ENCODE data around the gene TMEM121B.

The TMEM121B gene

GRCh38 chr22:17143101-17143500 lies 21.9 kb upstream of the TMEM121B start:
- Mint-ChIP-seq H3K4me3 (no peak overlapping the region), H3K9me3 (no peaks in the 10 kb centered on the region), H3K27me3 (ENCODE audit: low read depth) (no peaks in the 10 kb centered on the region), H3K4me1 (peaks cover 5% of the 10 kb centered on the region), H3K27ac (no peak overlapping the region), H3K36me3 (ENCODE audit: low read depth) (peaks cover 39% of the 10 kb centered on the region)
- TF ChIP-seq, protein P1, sequence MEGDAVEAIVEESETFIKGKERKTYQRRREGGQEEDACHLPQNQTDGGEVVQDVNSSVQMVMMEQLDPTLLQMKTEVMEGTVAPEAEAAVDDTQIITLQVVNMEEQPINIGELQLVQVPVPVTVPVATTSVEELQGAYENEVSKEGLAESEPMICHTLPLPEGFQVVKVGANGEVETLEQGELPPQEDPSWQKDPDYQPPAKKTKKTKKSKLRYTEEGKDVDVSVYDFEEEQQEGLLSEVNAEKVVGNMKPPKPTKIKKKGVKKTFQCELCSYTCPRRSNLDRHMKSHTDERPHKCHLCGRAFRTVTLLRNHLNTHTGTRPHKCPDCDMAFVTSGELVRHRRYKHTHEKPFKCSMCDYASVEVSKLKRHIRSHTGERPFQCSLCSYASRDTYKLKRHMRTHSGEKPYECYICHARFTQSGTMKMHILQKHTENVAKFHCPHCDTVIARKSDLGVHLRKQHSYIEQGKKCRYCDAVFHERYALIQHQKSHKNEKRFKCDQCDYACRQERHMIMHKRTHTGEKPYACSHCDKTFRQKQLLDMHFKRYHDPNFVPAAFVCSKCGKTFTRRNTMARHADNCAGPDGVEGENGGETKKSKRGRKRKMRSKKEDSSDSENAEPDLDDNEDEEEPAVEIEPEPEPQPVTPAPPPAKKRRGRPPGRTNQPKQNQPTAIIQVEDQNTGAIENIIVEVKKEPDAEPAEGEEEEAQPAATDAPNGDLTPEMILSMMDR (IDR thresholded peaks at IDR 0.05; ENCODE audit: unreplicated experiment in 3 of 3): no peak

DNA sequence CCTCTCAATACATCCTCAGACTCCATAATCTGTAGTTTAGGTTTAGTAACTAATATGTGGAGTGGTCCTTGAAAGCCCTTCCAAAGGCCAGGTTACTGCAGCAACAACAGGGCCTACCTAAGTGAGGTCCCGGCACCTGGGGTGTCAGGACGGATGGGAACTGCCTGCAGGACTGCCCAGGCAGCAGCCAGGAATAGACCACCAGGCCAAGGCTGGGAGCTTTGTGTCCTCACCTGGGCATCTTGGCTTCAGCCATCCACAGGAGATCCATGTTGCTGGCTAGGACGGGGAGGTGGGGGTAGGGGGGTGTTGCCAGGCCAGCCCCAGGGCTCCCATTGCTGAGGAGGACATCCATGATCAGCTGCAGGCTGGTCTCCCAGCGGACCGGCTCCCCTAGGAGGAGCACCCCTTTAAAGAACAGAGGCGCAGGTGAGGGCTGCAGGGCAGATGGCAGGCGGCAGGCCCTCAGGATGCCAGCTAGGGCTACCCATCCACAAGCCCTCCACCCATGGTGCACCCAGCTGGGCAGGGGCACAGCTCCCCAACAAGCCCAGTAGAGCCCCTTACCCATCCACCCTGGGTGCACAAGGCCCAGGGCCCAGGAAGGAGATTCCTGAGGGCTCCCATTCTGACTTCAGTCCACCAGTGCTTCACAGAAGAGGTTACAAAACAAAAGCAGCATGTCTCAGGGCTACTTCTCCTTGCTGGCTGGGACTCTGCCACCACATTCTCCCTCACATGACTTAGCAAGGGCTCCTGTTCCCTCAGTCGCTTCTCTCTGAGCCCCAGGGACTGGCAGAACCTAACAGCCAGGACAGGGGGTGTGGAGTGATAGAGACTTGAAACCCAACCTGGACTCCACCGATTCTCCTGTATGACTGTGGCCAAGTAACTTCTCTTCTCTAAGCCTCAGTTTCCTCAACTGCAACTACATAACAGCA lies 19.9 kb upstream of the TMEM121B start:
- H3K36me3 Mint-ChIP-seq (ENCODE audit: low read depth): peaks cover 35% of the 10 kb centered on the region
- H3K4me1 Mint-ChIP-seq: peaks cover 9% of the 10 kb centered on the region
- H3K9me3 Mint-ChIP-seq: no peaks in the 10 kb centered on the region
- no peaks in the 10 kb centered on the region for H3K27me3 Mint-ChIP-seq (ENCODE audit: low read depth)
- no peak overlapping the region for H3K4me3 Mint-ChIP-seq
- no peak overlapping the region for H3K27ac Mint-ChIP-seq
- TF ChIP-seq, protein P1 (IDR thresholded peaks at IDR 0.05; ENCODE audit: unreplicated experiment in 3 of 3): no peak

- no peaks in the 10 kb centered on the region for H3K27me3 Mint-ChIP-seq (ENCODE audit: low read depth)
- no peaks in the 10 kb centered on the region for H3K9me3 Mint-ChIP-seq
- TF ChIP-seq, protein P1 (IDR thresholded peaks at IDR 0.05; ENCODE audit: unreplicated experiment in 3 of 3): no peak
- peaks cover 9% of the 10 kb centered on the region for H3K4me1 Mint-ChIP-seq
- H3K36me3 Mint-ChIP-seq (ENCODE audit: low read depth): peaks cover 38% of the 10 kb centered on the region
- H3K27ac Mint-ChIP-seq: no peak overlapping the region
- H3K4me3 Mint-ChIP-seq: no peak overlapping the region
These were observed 18.9 kb upstream of the TMEM121B start for GRCh38 chr22:17140022-17140421.

GRCh38 chr22:17138513-17138912 lies 17.4 kb upstream of the TMEM121B start:
- Mint-ChIP-seq H3K4me3 (no peak overlapping the region), H3K27me3 (ENCODE audit: low read depth) (no peaks in the 10 kb centered on the region), H3K27ac (no peak overlapping the region), H3K9me3 (no peaks in the 10 kb centered on the region), H3K4me1 (peaks cover 9% of the 10 kb centered on the region), H3K36me3 (ENCODE audit: low read depth) (peaks cover 36% of the 10 kb centered on the region)
- TF ChIP-seq, protein P1 (IDR thresholded peaks at IDR 0.05; ENCODE audit: unreplicated experiment in 3 of 3): no peak

DNA sequence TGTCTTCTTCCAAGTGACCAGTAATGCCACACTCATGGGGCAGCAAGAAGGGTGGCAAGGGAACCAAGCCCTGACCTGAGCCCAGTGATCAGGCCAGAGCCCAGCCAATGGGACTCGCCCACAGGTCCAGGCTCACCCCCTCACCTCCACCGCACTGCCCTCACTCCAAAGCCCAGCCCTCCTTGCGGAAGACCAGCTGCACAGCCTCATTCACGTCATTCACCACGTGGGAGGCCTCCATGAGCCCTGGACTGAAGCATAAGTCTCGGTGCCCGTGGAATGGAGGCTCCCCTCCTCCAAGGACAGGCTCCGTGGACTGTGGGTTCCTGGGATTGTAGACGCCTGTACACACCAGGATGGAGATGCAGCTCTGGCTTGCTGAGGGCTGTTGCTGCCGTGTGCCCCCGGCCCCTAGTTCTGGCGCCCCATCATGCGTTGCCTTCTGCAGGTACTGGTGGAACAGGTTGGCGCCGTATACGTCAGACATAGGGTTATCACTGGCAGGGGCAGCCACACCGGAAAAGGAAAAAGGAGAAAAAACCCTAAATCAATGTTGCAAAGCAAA lies 16.8 kb upstream of the TMEM121B start:
- no peaks in the 10 kb centered on the region for H3K9me3 Mint-ChIP-seq
- no peak overlapping the region for H3K27ac Mint-ChIP-seq
- H3K4me3 Mint-ChIP-seq: no peak overlapping the region
- H3K27me3 Mint-ChIP-seq (ENCODE audit: low read depth): no peaks in the 10 kb centered on the region
- TF ChIP-seq, protein P1 (IDR thresholded peaks at IDR 0.05; ENCODE audit: unreplicated experiment in 3 of 3): no peak
- peaks cover 31% of the 10 kb centered on the region for H3K36me3 Mint-ChIP-seq (ENCODE audit: low read depth)
- H3K4me1 Mint-ChIP-seq: peaks cover 9% of the 10 kb centered on the region
